GM21360 (cell line): ENCODE data around the gene SNTG2.
"Not testable (repeated sequence)": the region's sequence is repeated elsewhere in the genome, so short reads cannot be mapped to it uniquely, and the experiment has no call there.

Source experiments
- ATAC-seq: cut with Tn5 transposase; IDR thresholded peaks from one replicate; pipeline ENCODE4 v1.9.1; 2021; ENCODE audit warnings: mild to moderate bottlenecking, moderate library complexity; ENCODE audit not compliant: unreplicated experiment

Gene SNTG2

GRCh38 chr2:1353543-1353942 lies 402.9 kb downstream of the SNTG2 start:
- ATAC-seq = no peak

- no peak for ATAC-seq
Observed at GRCh38 chr2:1360144-1360543, 409.5 kb downstream of the SNTG2 start.

- ATAC-seq = no peak
Observed at GRCh38 chr2:1360557-1361250, 410.1 kb downstream of the SNTG2 start.

GRCh38 chr2:1363367-1363766 lies 412.7 kb downstream of the SNTG2 start:
- ATAC-seq = no peak

GRCh38 chr2:1366546-1367134 lies 416.0 kb downstream of the SNTG2 start:
- ATAC-seq = no peak

GRCh38 chr2:1367601-1368000 lies 417.0 kb downstream of the SNTG2 start:
- ATAC-seq = no peak

- no peak for ATAC-seq
Observed at GRCh38 chr2:1369905-1370304, 419.3 kb downstream of the SNTG2 start.

- no peak for ATAC-seq
Observed at GRCh38 chr2:1370461-1370860, 419.8 kb downstream of the SNTG2 start.

GRCh38 chr2:1371082-1371481 lies 420.4 kb downstream of the SNTG2 start:
- no peak for ATAC-seq

GRCh38 chr2:1373830-1374229 lies 423.2 kb downstream of the SNTG2 start:
- no peak for ATAC-seq

GRCh38 chr2:1374287-1374686 lies 423.6 kb downstream of the SNTG2 start:
- ATAC-seq = no peak

- ATAC-seq = no peak
Observed at GRCh38 chr2:1375794-1376193, 425.1 kb downstream of the SNTG2 start.

GRCh38 chr2:1377473-1377872 lies 426.8 kb downstream of the SNTG2 start:
- no peak for ATAC-seq

- no peak for ATAC-seq
Observed at GRCh38 chr2:1378456-1379150, 428.0 kb downstream of the SNTG2 start.

- ATAC-seq = no peak
Observed at GRCh38 chr2:1381644-1382043, 431.0 kb downstream of the SNTG2 start.

GRCh38 chr2:1387954-1388725 lies 437.5 kb downstream of the SNTG2 start:
- not testable (repeated sequence) for ATAC-seq

GRCh38 chr2:1390118-1390517 lies 439.5 kb downstream of the SNTG2 start:
- not testable (repeated sequence) for ATAC-seq

- no peak for ATAC-seq
Observed at GRCh38 chr2:1393321-1393720, 442.7 kb downstream of the SNTG2 start.

- ATAC-seq = no peak
Observed at GRCh38 chr2:1394709-1395408, 444.2 kb downstream of the SNTG2 start.

GRCh38 chr2:1397350-1397749 lies 446.7 kb downstream of the SNTG2 start:
- ATAC-seq = no peak

GRCh38 chr2:1398191-1398590 lies 447.5 kb downstream of the SNTG2 start:
- no peak for ATAC-seq
